ENCODE measurements around the gene SLC16A7. TPM values are rescaled to one million over a fixed set of nuclear protein-coding genes. Genes with fewer than 3 reads are reported as not detected.

Gene SLC16A7
- polyA plus RNA-seq, 4 donors = under 0.01 to 5.4 (median 1.7) TPM

GRCh38 chr12:59792647-59793046, 196.8 kb downstream of the SLC16A7 start:
- no peaks in the 10 kb centered on the region for H3K27me3 ChIP-seq (ENCODE audit: control insufficient read depth in 3 of 3, insufficient read depth in 3 of 3, low read length in 3 of 3)
- DNase-seq (no peak), FAIRE-seq (no peak)
- H3K9me3 ChIP-seq (ENCODE audit: control insufficient read depth in 2 of 2, insufficient read depth in 1 of 2, low read depth in 1 of 2, low read length in 1 of 2) = no peaks in the 10 kb centered on the region
- WGBS, 3 donors = 91 to 94% (median 92%) methylated on average over 1 of the region's 1 CpG
- H3K27ac ChIP-seq (ENCODE audit: low read depth in 1 of 3, low read length in 2 of 3) = no peak overlapping the region
- H3K4me3 ChIP-seq (ENCODE audit: low read depth in 1 of 3, low read length in 3 of 3) = no peak overlapping the region
- no peaks in the 10 kb centered on the region for H3K36me3 ChIP-seq (ENCODE audit: control insufficient read depth in 3 of 3, insufficient read depth in 2 of 3, low read depth in 1 of 3, low read length in 3 of 3)
- no peaks in the 10 kb centered on the region for H3K4me1 ChIP-seq (ENCODE audit: control insufficient read depth in 3 of 3, insufficient read depth in 2 of 3, low read depth in 1 of 3, low read length in 2 of 3)

- Histone ChIP-seq H3K9me3 (ENCODE audit: control insufficient read depth in 2 of 2, insufficient read depth in 1 of 2, low read depth in 1 of 2, low read length in 1 of 2) (no peaks in the 10 kb centered on the region), H3K36me3 (ENCODE audit: control insufficient read depth in 3 of 3, insufficient read depth in 2 of 3, low read depth in 1 of 3, low read length in 3 of 3) (no peaks in the 10 kb centered on the region), H3K4me3 (ENCODE audit: low read depth in 1 of 3, low read length in 3 of 3) (no peak overlapping the region), H3K27ac (ENCODE audit: low read depth in 1 of 3, low read length in 2 of 3) (no peak overlapping the region), H3K27me3 (ENCODE audit: control insufficient read depth in 3 of 3, insufficient read depth in 3 of 3, low read length in 3 of 3) (no peaks in the 10 kb centered on the region), H3K4me1 (ENCODE audit: control insufficient read depth in 3 of 3, insufficient read depth in 2 of 3, low read depth in 1 of 3, low read length in 2 of 3) (no peaks in the 10 kb centered on the region)
- FAIRE-seq (no peak), DNase-seq (no peak)
- 45 to 76% (median 71%) methylated on average over 1 of the region's 1 CpG for WGBS, 3 donors
Observed at GRCh38 chr12:59803735-59804134, 207.9 kb downstream of the SLC16A7 start.

GRCh38 chr12:59808317-59808910, 212.6 kb downstream of the SLC16A7 start:
- no peak for FAIRE-seq
- peak; percentile 36 to 38 for DNase-seq

GRCh38 chr12:59811991-59812390, 216.2 kb downstream of the SLC16A7 start:
- H3K4me3 ChIP-seq (ENCODE audit: low read depth in 1 of 3, low read length in 3 of 3) = no peak overlapping the region
- DNase-seq (no peak), FAIRE-seq (no peak)
- no peaks in the 10 kb centered on the region for H3K36me3 ChIP-seq (ENCODE audit: control insufficient read depth in 3 of 3, insufficient read depth in 2 of 3, low read depth in 1 of 3, low read length in 3 of 3)
- H3K27ac ChIP-seq (ENCODE audit: low read depth in 1 of 3, low read length in 2 of 3) = no peak overlapping the region
- 80 to 92% (median 91%) methylated on average over 14 of the region's 14 CpGs for WGBS, 3 donors
- no peaks in the 10 kb centered on the region for H3K9me3 ChIP-seq (ENCODE audit: control insufficient read depth in 2 of 2, insufficient read depth in 1 of 2, low read depth in 1 of 2, low read length in 1 of 2)
- no peaks in the 10 kb centered on the region for H3K27me3 ChIP-seq (ENCODE audit: control insufficient read depth in 3 of 3, insufficient read depth in 3 of 3, low read length in 3 of 3)
- no peaks in the 10 kb centered on the region for H3K4me1 ChIP-seq (ENCODE audit: control insufficient read depth in 3 of 3, insufficient read depth in 2 of 3, low read depth in 1 of 3, low read length in 2 of 3)

More at GRCh38 chr12:59808317-59808910, 212.6 kb downstream of the SLC16A7 start:
- 9 to 18% (median 13%) methylated on average over 3 of the region's 3 CpGs for WGBS, 3 donors
- H3K36me3 ChIP-seq (ENCODE audit: control insufficient read depth in 3 of 3, insufficient read depth in 2 of 3, low read depth in 1 of 3, low read length in 3 of 3) = no peaks in the 10 kb centered on the region
- H3K4me1 ChIP-seq (ENCODE audit: control insufficient read depth in 3 of 3, insufficient read depth in 2 of 3, low read depth in 1 of 3, low read length in 2 of 3) = no peaks in the 10 kb centered on the region
- H3K27me3 ChIP-seq (ENCODE audit: control insufficient read depth in 3 of 3, insufficient read depth in 3 of 3, low read length in 3 of 3) = no peaks in the 10 kb centered on the region
- no peaks in the 10 kb centered on the region for H3K9me3 ChIP-seq (ENCODE audit: control insufficient read depth in 2 of 2, insufficient read depth in 1 of 2, low read depth in 1 of 2, low read length in 1 of 2)
- no peak overlapping the region for H3K4me3 ChIP-seq (ENCODE audit: low read depth in 1 of 3, low read length in 3 of 3)
- H3K27ac ChIP-seq (ENCODE audit: low read depth in 1 of 3, low read length in 2 of 3) = no peak overlapping the region

- H3K27ac ChIP-seq (ENCODE audit: low read depth in 1 of 3, low read length in 2 of 3) = no peak overlapping the region
- DNase-seq (no peak), FAIRE-seq (no peak)
- no peak overlapping the region for H3K4me3 ChIP-seq (ENCODE audit: low read depth in 1 of 3, low read length in 3 of 3)
- H3K9me3 ChIP-seq (ENCODE audit: control insufficient read depth in 2 of 2, insufficient read depth in 1 of 2, low read depth in 1 of 2, low read length in 1 of 2) = no peaks in the 10 kb centered on the region
- no peaks in the 10 kb centered on the region for H3K27me3 ChIP-seq (ENCODE audit: control insufficient read depth in 3 of 3, insufficient read depth in 3 of 3, low read length in 3 of 3)
- no peaks in the 10 kb centered on the region for H3K4me1 ChIP-seq (ENCODE audit: control insufficient read depth in 3 of 3, insufficient read depth in 2 of 3, low read depth in 1 of 3, low read length in 2 of 3)
- no peaks in the 10 kb centered on the region for H3K36me3 ChIP-seq (ENCODE audit: control insufficient read depth in 3 of 3, insufficient read depth in 2 of 3, low read depth in 1 of 3, low read length in 3 of 3)
- 86 to 92% (median 87%) methylated on average over 7 of the region's 7 CpGs for WGBS, 3 donors
Observed at GRCh38 chr12:59812716-59813115, 216.9 kb downstream of the SLC16A7 start.

GRCh38 chr12:59820594-59821011, 224.8 kb downstream of the SLC16A7 start:
- Histone ChIP-seq H3K4me1 (ENCODE audit: control insufficient read depth in 3 of 3, insufficient read depth in 2 of 3, low read depth in 1 of 3, low read length in 2 of 3) (no peaks in the 10 kb centered on the region), H3K36me3 (ENCODE audit: control insufficient read depth in 3 of 3, insufficient read depth in 2 of 3, low read depth in 1 of 3, low read length in 3 of 3) (no peaks in the 10 kb centered on the region), H3K27me3 (ENCODE audit: control insufficient read depth in 3 of 3, insufficient read depth in 3 of 3, low read length in 3 of 3) (no peaks in the 10 kb centered on the region), H3K9me3 (ENCODE audit: control insufficient read depth in 2 of 2, insufficient read depth in 1 of 2, low read depth in 1 of 2, low read length in 1 of 2) (no peaks in the 10 kb centered on the region), H3K4me3 (ENCODE audit: low read depth in 1 of 3, low read length in 3 of 3) (no peak overlapping the region), H3K27ac (ENCODE audit: low read depth in 1 of 3, low read length in 2 of 3) (no peak overlapping the region)
- 81 to 91% (median 84%) methylated on average over 2 of the region's 2 CpGs for WGBS, 3 donors
- DNase-seq = no peak
- no peak for FAIRE-seq

- FAIRE-seq (no peak), DNase-seq (no peak)
- H3K4me3 ChIP-seq (ENCODE audit: low read depth in 1 of 3, low read length in 3 of 3) = no peak overlapping the region
- no peaks in the 10 kb centered on the region for H3K36me3 ChIP-seq (ENCODE audit: control insufficient read depth in 3 of 3, insufficient read depth in 2 of 3, low read depth in 1 of 3, low read length in 3 of 3)
- no peaks in the 10 kb centered on the region for H3K27me3 ChIP-seq (ENCODE audit: control insufficient read depth in 3 of 3, insufficient read depth in 3 of 3, low read length in 3 of 3)
- H3K9me3 ChIP-seq (ENCODE audit: control insufficient read depth in 2 of 2, insufficient read depth in 1 of 2, low read depth in 1 of 2, low read length in 1 of 2) = no peaks in the 10 kb centered on the region
- no peak overlapping the region for H3K27ac ChIP-seq (ENCODE audit: low read depth in 1 of 3, low read length in 2 of 3)
- H3K4me1 ChIP-seq (ENCODE audit: control insufficient read depth in 3 of 3, insufficient read depth in 2 of 3, low read depth in 1 of 3, low read length in 2 of 3) = no peaks in the 10 kb centered on the region
Observed at GRCh38 chr12:59823567-59823966, 227.7 kb downstream of the SLC16A7 start.

GRCh38 chr12:59827767-59828166, 231.9 kb downstream of the SLC16A7 start:
- H3K4me3 ChIP-seq (ENCODE audit: low read depth in 1 of 3, low read length in 3 of 3) = no peak overlapping the region
- FAIRE-seq (no peak), DNase-seq (no peak)
- H3K27ac ChIP-seq (ENCODE audit: low read depth in 1 of 3, low read length in 2 of 3) = no peak overlapping the region
- no peaks in the 10 kb centered on the region for H3K36me3 ChIP-seq (ENCODE audit: control insufficient read depth in 3 of 3, insufficient read depth in 2 of 3, low read depth in 1 of 3, low read length in 3 of 3)
- H3K27me3 ChIP-seq (ENCODE audit: control insufficient read depth in 3 of 3, insufficient read depth in 3 of 3, low read length in 3 of 3) = no peaks in the 10 kb centered on the region
- no peaks in the 10 kb centered on the region for H3K4me1 ChIP-seq (ENCODE audit: control insufficient read depth in 3 of 3, insufficient read depth in 2 of 3, low read depth in 1 of 3, low read length in 2 of 3)
- 87 to 89% (median 87%) methylated on average over 3 of the region's 3 CpGs for WGBS, 3 donors
- H3K9me3 ChIP-seq (ENCODE audit: control insufficient read depth in 2 of 2, insufficient read depth in 1 of 2, low read depth in 1 of 2, low read length in 1 of 2) = no peaks in the 10 kb centered on the region

- Histone ChIP-seq H3K27me3 (ENCODE audit: control insufficient read depth in 3 of 3, insufficient read depth in 3 of 3, low read length in 3 of 3) (no peaks in the 10 kb centered on the region), H3K9me3 (ENCODE audit: control insufficient read depth in 2 of 2, insufficient read depth in 1 of 2, low read depth in 1 of 2, low read length in 1 of 2) (no peaks in the 10 kb centered on the region), H3K36me3 (ENCODE audit: control insufficient read depth in 3 of 3, insufficient read depth in 2 of 3, low read depth in 1 of 3, low read length in 3 of 3) (no peaks in the 10 kb centered on the region), H3K27ac (ENCODE audit: low read depth in 1 of 3, low read length in 2 of 3) (no peak overlapping the region), H3K4me3 (ENCODE audit: low read depth in 1 of 3, low read length in 3 of 3) (no peak overlapping the region), H3K4me1 (ENCODE audit: control insufficient read depth in 3 of 3, insufficient read depth in 2 of 3, low read depth in 1 of 3, low read length in 2 of 3) (no peaks in the 10 kb centered on the region)
- no peak for FAIRE-seq
- DNase-seq = no peak
Observed at GRCh38 chr12:59828521-59828920, 232.7 kb downstream of the SLC16A7 start.
